Fibroblast of skin of scalp (primary cell): ENCODE results near the gene GINS3. TPM values are rescaled to one million over a fixed set of nuclear protein-coding genes. Genes with fewer than 3 reads are reported as not detected.

ENCODE experiments used
- DNase-seq: peaks from one replicate; pipeline ENCODE4 v3.0.0-alpha.2; 2013
- polyA plus RNA-seq, 2 experiments: library from polyadenylated mRNA; unstranded; fragments of 120-200 nt; gene quantifications; one replicate each; pipeline ENCODE4 v1.2.1, GENCODE V29; 2013; ENCODE audit not compliant: insufficient read length in 2 of 2

The GINS3 gene
- 6.2 TPM for polyA plus RNA-seq (2013, experiment 1 of 2; ENCODE audit: insufficient read length)
- 5.6 TPM for polyA plus RNA-seq (2013, experiment 2 of 2; ENCODE audit: insufficient read length)

DNA sequence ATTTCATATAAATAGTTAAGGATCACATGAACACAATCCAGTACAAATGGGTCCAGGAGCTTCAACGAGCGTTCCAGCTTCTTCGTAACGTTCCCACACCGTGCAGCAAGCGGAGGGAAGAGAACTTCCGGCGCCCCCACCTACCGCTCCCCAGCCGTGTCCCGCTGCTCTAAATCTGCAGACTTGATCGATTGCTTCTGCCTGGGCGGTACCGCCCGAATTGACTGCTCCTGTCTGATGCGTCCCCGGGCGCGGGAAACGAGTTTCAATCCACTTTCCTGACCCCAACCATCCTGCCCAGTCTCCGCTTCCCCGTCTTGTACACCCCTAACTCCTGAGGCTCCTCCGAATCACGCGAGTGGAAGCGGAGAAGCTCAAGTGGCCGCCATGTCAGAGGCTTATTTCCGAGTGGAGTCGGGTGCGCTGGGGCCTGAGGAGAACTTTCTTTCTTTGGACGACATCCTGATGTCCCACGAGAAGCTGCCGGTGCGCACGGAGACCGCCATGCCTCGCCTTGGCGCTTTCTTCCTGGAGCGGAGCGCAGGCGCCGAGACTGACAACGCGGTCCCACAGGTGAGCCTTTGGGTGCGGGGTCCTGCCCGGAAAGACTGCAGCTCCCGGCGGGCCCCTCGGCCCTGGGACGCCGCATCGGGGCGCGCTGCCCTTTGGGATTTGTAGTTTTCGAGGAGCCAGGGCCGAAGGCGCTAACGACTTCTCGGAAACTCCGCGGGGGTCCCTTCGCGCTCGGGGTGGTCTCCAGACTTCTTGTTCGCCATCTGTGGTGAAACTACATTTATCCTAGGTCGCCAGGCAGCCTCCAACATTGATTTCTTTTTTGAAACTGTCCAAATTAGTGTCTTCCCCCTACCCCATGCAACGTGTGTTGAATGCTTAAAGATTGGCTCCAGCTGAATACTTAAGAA lies at the start of gene GINS3:
GINS3 (plus strand) TSS at position 257 of the 923 bp plus-strand sequence; CDS start at position 388, 131 bp downstream.
- peak; percentile 94 for DNase-seq

DNA sequence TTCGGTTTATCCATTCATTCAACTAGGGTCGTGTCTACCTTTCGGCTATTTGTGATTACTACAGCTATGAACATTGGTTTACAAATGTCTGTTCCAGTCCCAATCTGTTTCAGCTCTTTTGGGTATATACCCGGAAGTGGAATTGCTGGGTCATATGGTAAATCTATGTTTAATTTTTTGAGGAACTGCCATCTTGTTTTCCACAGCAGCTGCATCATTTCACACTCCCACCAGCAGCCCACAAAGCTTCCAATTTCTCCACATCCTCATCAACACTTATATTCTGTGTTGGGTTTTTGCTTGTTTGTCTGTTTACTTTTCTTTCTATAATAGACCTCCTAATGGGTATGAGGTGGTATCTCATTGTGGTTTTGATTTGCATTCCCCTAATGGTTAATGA lies 48.7 kb upstream of the GINS3 start:
- no peak for DNase-seq

DNA sequence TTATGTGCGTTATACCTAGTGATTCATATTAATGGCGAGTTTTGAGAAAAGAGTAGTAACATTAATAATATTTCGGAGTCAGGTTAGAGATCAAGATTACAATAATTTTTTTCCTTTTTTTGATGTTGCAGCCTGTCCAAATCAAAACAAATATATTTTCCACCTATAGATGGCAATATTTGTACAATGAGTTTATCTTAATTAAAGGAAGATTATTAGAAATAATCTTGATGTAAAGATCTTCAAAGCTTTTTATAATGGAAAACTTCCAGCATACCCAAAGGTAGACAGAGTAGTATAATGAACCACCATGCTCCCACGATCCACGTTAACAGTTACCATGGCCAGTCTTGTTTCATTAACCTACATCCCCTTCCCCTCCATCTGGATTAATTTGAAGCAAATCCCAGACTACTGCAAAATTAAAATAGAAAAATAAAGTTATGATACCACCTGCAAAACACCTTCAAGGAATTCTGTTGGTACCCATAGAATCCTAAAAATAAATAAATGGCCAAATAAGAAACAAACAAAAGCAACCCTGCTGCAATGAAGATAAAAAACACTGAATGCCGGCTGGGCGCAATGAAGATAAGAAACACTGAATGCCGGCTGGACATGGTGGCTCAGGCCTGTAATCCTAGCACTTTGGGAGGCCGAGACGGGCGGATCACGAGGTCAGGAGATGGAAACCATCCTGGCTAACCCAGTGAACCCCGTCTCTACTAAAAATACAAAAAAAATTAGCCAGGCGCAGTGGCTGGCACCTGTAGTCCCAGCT lies 46.5 kb upstream of the GINS3 start:
- no peak for DNase-seq

DNA sequence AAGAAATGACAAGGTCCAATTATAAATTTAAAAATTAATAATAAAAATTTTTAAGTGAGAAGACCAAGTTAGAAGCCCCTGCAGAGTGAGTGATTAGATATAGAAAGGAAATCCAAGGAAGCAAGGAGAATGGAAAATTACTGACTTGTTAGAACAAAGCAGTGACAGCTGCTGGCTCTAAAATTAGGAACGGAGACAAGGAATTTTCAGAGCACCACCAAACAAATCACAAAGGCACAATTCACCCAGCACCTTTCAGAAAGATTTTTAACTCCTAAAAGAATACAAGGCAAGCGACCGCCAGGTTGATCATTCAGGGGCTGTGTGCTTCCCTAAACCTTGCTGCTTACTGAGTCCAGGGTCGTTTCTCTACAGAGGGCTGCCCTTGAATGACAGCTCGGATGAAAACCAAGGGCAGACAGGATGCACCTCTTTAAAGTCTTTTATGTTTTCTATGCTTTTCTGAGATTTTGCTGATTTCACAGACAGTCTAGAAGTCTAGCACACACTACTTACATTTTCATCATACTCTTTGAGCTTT lies 45.4 kb upstream of the GINS3 start:
- no peak for DNase-seq

DNA sequence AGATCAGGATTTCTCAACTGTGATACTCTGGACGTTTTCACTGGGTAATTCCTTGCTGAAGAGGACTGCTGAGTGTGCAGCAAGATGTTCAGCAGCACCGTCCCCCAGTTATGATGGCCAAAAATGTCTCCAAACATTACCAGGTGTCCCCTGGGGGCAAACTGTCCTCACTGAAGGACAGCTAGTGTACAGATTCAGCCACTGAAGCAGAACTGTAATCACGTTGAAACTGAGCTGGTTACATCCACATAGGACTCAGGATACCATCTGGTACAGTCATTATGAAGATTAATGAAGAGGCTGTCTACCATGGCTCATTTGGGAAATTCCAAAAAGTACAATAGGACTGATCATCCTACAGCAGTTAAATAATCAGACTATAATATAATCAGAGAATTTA lies 43.3 kb upstream of the GINS3 start:
- DNase-seq = no peak

DNA sequence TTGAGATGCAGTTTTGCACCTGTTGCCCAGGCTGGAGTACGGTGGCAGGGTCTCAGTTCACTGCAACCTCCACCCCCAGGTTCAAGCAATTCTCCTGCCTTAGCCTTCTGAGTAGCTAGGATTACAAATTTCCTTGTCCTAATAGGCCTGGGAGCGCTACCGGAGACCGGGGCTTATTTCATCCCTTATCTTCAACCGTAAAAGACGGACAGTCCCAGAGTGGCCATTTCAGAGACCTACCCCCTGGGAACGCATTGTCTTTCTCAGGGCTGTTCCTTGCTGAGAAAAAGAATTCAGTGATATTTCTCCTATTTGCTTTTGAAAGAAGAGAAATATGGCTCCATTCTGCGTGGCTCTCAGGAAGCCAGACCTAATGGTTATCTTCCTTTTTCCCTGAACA lies 39.6 kb upstream of the GINS3 start:
- DNase-seq = no peak

DNA sequence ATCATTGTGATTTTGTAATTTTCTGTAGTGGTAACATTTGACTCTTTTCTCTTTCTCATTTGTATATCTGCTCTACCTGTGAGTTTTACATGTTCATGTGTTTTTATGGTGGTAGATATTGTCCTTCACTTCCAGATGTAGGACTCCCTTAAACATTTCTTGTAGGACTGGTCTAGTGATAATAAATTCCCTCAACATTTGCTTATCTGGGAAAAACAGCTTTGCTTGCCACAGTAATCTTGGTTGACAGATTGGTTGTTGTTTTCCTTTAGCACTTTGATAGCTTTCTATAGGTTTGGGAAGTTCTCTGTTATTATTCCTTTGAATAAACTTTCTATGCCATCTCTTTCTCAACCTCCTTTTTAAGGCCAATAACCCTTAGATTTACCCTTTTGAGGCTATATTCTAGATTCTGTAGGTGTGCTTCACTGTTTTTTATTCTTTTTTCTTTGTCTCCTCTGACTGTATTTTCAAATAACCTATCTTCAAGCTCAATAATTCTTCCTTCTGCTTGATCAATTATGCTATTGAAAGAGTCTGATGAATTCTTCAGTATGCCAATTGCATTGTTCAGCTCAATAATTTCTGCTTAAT lies 32.1 kb upstream of the GINS3 start:
- no peak for DNase-seq

DNA sequence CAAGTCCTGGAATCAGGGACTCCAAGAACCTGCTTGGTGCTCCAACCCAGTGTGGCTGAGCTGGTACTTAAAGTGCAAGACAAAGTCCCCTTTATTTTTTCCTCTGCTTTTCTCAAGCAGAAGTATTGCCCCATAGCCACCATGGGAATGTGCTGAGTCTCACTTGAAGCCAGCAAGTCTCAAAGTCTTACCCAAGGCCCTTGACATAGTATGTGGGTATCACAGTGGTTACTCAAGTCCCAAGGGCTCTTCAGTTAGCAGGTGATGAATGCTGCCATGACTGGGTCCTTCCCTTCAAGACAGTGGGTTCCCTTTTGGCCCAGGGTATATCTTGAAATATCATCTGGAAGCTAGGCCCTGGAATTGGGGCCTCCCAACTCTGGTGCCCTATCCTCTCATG lies 30.5 kb upstream of the GINS3 start:
- no peak for DNase-seq

DNA sequence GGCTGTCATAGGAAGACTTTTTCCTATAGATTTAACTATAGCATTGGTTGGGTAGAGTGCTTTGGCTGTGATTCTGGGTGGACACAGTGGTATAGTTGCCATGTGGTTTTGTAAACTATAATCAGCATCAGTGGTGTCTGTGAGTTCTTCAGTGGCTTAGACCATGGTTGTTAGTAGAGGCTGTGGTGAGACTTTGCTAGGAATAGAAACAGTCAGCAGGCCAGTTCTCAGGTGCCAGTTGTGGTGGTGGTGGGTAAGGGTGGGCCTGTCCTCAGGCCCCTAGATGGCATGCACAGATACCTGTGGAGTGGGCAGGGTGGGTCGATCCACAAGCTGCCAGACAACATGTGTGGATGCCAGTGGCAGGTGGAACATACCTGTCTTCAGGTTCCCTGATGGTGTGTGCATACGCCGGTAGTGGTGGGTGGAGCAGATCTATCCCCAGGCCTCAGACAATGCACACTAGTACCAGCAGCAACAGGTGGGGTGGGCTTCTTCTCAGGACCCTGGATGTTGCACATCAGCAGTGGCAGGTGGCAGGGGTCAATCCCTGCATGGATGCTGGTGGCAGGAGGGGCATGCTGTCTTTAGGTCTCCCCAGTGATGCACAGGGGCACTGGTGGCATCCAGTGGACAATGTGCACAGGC lies 28.4 kb upstream of the GINS3 start:
- no peak for DNase-seq

DNA sequence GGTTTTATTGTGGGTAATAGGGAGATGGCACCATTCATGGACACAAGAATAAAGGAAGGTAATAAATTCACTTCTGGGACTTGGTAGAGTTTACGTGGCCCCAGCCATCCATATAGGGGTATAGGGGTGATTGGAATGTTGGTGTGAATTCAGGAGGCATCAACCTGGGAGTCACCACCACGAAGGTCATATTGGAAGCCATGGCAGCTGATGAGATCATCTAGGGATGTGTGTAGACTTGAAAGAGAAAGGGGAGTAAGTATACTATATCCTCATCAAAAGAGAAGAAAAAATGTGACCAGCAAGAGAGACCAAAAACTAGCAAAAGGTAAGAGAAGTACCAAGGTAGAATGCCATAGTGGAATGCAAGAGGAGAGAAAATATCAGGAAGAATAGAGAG lies 26.6 kb upstream of the GINS3 start:
- DNase-seq = no peak

DNA sequence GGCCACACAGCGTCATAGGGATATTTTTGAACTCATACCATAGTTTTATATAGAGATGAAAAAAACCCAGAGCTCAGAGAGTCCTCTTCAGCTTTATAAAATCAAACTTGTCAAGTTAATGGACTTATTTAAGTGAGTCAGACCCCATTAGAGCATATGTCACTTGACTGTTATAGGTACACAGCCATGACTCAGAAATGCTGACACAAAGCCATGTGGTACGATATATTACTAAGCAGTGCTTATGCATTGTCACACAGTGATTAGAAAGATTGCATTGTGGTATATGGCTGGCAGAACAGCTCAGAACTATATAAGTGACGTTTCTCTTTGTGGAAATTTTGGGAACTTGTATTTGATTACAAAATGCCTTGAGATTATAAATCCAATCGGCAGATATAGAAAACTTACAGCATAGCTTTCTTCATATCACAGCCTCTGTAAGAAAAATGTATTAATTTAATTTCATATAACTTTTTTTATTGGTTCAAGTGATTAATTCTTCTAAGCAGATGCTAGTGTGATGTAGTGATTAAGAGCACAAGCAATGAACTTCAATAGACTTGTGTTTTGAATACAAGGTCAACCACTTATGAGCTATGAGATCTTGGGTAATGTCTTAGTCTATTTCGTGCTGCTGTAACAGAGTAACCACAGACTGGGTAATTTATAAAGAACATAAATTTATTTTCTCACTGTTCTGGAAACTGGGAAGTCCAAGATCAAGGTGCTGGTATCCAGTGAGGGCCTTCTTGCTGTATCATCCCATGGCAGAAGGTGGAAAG lies 25.8 kb upstream of the GINS3 start:
- peak; percentile 2 for DNase-seq

DNA sequence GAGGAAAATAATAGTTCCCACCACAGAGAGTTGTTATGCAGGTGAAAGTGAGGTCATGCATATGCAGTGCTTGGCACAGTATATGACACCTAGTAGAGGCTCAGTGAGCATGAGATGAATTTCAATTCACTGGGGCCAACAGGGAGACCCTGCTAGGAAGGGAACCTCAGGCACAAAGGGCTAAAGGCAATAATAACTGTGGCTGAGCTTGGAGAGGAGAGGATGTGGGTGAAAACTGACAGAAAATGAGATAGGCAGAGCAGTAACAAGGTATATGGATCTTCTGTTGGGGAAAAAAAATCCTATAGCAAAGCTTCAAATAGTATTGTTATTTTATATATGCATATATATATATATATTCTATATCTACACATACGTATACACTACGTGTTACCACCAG lies 25.0 kb upstream of the GINS3 start:
- DNase-seq = no peak

DNA sequence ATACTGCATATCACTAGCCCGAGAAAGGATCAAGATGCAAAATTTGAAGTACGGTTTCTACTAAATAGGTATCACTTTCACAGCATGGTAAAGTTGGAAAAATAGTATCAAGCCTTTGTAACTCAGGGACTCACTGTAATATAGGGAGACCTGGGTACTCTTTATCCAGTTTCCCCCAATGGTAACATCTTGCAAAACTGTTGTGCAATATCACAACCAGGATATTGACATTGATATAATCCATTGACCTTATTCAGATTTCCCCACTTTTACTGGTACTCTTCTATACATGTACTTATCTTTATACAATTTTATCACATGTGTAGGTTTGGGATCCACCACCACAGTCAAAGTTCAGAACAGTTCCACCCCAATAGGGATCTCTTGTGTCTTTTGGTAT lies 20.4 kb upstream of the GINS3 start:
- DNase-seq = no peak

DNA sequence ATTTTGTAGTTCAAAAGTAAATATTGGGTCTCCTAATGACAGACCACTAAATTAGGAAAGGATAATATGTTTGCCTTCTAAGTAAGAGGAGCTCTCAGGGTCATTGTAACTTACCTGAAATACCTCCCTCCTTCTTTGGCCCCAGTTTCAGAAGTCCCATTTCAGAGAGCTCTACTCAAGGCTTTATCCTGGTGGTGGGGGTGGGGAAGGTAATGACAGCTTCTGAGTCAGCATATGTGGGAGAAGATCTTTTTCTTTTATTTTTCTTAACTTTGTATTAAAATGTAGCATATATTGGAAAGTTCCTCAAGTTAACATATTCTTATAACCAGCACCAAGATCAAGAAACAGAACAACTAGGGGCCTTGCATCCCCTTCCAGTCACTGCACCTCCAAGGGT lies 16.9 kb upstream of the GINS3 start:
- no peak for DNase-seq

DNA sequence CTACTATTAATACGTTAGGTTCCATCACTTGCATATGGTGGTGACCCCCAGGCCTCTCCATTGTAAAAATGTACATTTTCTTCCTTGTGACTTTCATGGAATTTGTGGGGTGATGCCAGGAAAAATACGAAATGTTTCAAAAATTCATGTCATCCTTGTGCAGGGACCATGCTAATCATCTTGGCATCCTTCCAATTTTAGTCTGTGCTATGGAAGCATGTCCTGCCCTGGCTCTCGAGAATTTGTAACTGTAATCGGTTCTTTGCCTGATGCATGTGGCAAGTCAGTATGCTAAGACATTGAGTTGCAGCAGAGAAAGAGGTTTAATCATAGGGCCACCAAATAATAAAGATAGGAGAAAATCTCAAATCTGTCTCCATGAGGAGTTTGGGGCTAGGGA lies 14.3 kb upstream of the GINS3 start:
- DNase-seq = peak; percentile 21

DNA sequence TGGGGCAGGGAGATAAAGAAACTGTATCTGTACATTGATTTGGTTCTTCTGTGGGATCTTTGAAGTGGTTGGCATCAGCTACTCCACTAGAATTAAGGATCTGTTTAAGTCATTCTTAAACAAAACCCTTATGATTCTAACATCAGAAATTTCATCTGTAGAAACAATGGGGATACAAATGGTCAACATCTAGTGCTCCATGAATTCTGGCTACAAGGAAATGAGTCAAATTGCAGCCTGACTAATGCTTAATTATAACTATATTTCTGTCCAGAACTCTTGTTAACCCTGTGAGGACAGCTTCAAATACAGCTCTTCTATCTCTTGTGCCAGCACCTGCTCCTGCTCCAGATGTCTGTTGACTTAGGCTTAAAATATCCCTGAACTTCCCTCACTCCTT lies 13.9 kb upstream of the GINS3 start:
- no peak for DNase-seq

DNA sequence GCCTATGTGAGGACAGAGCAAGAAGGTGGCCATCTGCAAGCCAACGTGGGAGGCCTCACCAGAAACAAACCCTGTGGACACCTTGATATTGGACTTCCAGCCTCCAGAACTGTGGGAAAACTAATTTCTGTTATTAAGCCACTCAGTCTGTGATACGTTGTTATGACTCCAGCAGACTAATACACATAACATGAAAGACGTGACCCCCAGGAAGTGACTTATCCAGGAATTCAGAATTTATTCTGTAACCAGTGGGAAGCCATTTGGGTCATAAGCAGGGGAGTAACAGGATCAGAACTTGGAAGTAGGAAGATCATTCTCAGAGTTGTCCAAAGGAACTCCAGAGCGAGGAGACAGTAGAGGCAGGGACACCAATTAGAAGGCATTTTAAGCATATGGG lies 12.5 kb upstream of the GINS3 start:
- no peak for DNase-seq

DNA sequence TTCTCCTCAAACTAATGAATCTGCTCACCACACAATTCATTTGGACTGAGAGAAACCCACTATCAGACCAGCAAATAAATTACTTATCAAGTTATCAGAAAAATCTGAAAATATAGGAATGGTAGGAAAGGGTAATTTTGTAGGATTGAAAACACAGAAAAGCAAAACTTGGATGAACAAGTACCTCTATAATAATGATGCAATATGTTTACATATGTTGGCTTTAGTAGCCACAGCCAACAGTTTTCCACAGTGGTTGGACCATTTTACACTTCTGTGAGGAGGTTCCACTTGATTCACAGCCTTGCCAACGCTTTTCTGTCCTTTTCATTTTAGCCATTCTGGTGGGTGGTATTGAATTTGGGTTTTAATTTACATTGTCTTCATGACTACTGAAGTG lies 10.6 kb upstream of the GINS3 start:
- DNase-seq = no peak

DNA sequence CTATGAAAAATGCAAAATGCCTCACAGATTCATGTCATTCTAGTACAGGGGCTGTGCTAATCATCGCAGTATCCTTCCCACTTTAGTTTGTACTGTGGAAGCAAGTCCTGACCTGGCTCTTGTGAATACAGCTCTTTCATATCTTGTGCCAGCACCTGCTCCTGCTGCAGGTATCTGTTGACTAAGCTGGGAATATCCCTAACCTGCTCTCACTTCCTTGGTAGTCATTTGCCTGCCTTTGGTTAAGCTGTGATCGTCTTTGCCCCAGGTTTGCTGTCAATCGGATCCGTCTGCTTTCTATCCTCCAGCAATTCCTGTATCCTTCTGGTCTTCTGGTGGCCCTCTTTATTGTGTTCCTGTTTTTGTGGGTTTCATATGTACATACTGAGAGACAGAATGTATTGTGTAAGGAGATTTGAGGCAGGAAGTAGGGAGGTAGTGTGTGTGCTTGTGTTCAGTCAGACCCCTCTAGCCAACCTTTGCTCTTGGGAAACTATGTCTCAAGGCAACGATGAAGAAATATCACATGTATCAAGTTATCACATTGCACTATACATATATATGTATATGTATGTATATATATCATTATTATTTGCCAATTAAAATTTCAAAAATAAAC lies 7.7 kb upstream of the GINS3 start:
- no peak for DNase-seq

DNA sequence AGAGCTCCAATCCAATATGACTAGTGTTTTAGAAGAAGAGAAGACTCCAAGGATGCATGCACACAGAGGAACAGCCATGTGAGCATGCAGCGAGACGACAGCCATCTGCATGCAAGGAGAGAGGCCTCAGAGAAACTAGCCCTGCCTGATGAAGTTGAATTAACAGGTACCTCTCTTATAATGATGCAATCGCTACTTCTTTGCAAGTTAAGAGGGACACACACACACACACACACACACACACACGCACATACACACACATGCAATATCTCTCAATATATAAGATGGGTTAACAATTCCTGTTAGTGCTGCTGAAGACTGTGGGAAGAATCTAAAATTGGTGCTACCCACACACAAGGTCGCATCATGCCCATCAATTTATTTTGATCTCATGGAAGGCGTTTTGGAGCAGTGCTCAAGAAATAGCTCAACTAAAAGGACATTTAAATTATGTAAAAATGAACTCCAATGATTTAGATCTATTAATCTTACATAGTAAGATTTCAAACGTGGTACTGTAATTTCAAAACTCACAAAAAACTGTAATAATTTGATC lies 7.0 kb upstream of the GINS3 start:
- no peak for DNase-seq

DNA sequence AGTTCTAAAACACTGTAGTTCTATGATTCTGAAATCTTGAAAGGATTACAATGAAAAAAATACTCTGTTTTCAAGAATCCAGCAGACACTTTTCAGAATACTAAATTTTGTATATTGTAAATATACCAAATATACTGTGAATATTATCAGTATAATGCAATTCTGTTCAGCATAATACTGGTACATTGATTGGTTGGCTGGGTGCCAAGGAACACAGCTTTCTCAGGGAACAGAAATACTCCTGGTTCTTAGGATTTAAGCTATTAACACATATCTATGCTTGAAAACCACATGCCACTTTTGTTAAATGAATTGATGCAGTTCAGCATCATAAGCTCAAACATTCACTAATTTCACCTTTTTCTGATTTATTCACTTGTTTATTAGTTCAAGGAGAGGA lies 2.5 kb upstream of the GINS3 start:
- DNase-seq = no peak
